ENCODE data around the gene HYDIN.

HYDIN gene

GRCh38 chr16:70781800-70782199 is 448.7 kb downstream of the HYDIN start:
- no peak for DNase-seq (ENCODE audit: low read depth in 2 of 2)
- TF ChIP-seq CTCF (IDR thresholded peaks at IDR 0.05; ENCODE audit: low read depth, low read length): no peak

DNA sequence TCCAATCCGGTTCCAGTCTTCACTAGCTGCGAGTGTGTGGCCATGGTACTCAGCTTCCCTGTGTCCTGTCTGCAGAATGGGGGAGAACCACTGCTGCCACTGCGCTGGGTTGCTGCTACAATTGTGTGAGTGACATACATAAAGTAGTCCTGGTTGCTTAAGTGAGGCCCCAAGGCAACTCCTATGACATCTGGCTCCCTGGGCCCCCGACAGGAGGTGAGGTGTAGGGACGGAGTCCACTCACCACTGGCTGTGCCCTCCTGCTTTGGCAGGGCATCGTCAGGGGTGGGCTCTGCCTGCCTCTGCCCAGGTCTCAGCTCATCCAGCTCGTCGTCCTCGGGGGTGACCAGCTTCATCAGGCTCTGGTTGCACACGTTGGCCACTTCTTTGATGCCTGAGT is 450.0 kb downstream of the HYDIN start:
- DNase-seq (ENCODE audit: low read depth in 2 of 2): no peak
- TF ChIP-seq CTCF (IDR thresholded peaks at IDR 0.05; ENCODE audit: low read depth, low read length): no peak
- no peak overlapping the region for H3K4me3 ChIP-seq (replicated peaks in 1 of 2; ENCODE audit: low read depth in 2 of 2, low read length in 2 of 2)

More at GRCh38 chr16:70781800-70782199, 448.7 kb downstream of the HYDIN start:
- no peak overlapping the region for H3K4me3 ChIP-seq (replicated peaks in 1 of 2; ENCODE audit: low read depth in 2 of 2, low read length in 2 of 2)

DNA sequence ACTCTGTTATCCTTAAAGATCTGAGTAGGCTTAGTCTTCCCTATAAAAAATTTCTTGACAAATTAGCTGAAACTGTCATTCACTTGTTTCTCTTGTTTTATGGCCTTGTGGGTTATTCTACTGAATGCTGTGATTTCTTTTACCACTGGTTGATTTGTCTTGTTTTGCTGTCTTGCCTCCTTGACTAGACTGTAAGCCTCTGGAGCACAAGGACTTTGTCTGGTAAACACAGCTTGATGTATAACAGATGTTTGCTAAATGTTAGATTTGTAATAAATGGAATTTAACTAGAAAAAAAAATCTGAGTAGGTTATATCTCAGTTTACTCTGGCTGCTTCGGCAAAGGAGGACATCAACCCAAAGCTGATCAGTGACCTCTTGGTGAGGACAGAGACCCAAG is 451.2 kb downstream of the HYDIN start:
- H3K4me3 ChIP-seq (replicated peaks in 1 of 2; ENCODE audit: low read depth in 2 of 2, low read length in 2 of 2): no peak overlapping the region
- peak in 1 of 2 donors; percentile 5 for DNase-seq (ENCODE audit: low read depth in 2 of 2)
- no peak for TF ChIP-seq CTCF (IDR thresholded peaks at IDR 0.05; ENCODE audit: low read depth, low read length)

- no peak for TF ChIP-seq CTCF (IDR thresholded peaks at IDR 0.05; ENCODE audit: low read depth, low read length)
- DNase-seq (ENCODE audit: low read depth in 2 of 2): peak; percentile 88 to 92
- no peak overlapping the region for H3K4me3 ChIP-seq (replicated peaks in 1 of 2; ENCODE audit: low read depth in 2 of 2, low read length in 2 of 2)
These were observed 451.6 kb downstream of the HYDIN start for GRCh38 chr16:70778901-70779309.

DNA sequence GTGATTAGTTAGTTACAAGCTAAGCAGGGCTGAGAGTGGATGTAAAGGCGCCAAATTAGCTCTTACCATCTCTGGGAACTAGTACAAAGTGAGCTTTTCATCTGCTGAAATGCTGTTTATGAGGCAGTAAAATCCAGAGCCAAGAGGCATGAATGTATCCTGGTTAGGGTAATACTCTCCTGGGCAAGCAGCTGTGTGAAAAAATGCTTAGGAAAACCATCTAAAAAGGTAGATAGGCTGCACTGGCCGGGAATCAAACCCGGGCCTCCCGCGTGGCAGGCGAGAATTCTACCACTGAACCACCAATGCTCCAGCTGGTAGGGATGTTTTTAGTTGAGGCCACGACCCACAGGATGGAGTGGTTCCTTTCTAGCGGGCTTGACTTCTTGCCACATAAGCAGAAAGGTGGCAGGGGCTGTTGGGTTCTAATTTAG is 452.5 kb downstream of the HYDIN start:
- H3K4me3 ChIP-seq (replicated peaks in 1 of 2; ENCODE audit: low read depth in 2 of 2, low read length in 2 of 2): no peak overlapping the region
- no peak for TF ChIP-seq CTCF (IDR thresholded peaks at IDR 0.05; ENCODE audit: low read depth, low read length)
- peak in 1 of 2 donors; percentile 48 for DNase-seq (ENCODE audit: low read depth in 2 of 2)

- TF ChIP-seq CTCF (IDR thresholded peaks at IDR 0.05; ENCODE audit: low read depth, low read length): no peak
- no peak overlapping the region for H3K4me3 ChIP-seq (replicated peaks in 1 of 2; ENCODE audit: low read depth in 2 of 2, low read length in 2 of 2)
- no peak for DNase-seq (ENCODE audit: low read depth in 2 of 2)
These were observed 453.0 kb downstream of the HYDIN start for GRCh38 chr16:70777496-70777895.

GRCh38 chr16:70775399-70775798 is 455.1 kb downstream of the HYDIN start:
- H3K4me3 ChIP-seq (replicated peaks in 1 of 2; ENCODE audit: low read depth in 2 of 2, low read length in 2 of 2): no peak overlapping the region
- no peak for DNase-seq (ENCODE audit: low read depth in 2 of 2)
- no peak for TF ChIP-seq CTCF (IDR thresholded peaks at IDR 0.05; ENCODE audit: low read depth, low read length)

Data from cardiac fibroblast (primary cell).